ENCODE data around the gene MOB2. TPM values are rescaled to one million over a fixed set of nuclear protein-coding genes. Genes with fewer than 3 reads are reported as not detected.

Gene MOB2
- total and polyA plus RNA-seq, 4 donors: 8.3 to 18.5 (median 14.8) TPM

DNA sequence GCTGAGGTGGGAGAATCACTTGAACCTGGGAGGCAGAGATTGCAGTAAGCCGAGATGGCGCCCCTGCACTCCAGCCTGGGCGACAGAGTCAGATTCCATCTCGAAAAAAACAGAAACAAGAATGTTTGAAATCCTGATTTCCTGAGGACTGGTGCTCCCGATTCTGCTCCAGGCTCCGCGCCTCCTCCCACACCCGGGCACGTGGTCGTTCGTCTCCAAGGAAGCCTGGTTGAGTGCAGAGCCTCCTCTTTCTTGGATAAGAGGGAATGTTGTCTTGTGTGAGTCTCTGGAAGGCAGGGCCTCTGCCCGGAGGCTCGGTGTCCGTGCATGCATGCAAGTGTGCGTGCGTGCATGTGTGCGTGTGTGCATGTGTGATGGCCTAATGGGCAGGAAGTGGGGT, 66.8 kb downstream of the MOB2 start:
- TF ChIP-seq RAD21 (IDR thresholded peaks at IDR 0.05): no peak
- TF ChIP-seq SP1 (IDR thresholded peaks at IDR 0.05): no peak
- TF ChIP-seq ATF3 (IDR thresholded peaks at IDR 0.05): no peak
- TF ChIP-seq CTCF (IDR thresholded peaks at IDR 0.05; ENCODE audit: low read depth, low read length, missing input control): no peak
- TF ChIP-seq, protein P1, sequence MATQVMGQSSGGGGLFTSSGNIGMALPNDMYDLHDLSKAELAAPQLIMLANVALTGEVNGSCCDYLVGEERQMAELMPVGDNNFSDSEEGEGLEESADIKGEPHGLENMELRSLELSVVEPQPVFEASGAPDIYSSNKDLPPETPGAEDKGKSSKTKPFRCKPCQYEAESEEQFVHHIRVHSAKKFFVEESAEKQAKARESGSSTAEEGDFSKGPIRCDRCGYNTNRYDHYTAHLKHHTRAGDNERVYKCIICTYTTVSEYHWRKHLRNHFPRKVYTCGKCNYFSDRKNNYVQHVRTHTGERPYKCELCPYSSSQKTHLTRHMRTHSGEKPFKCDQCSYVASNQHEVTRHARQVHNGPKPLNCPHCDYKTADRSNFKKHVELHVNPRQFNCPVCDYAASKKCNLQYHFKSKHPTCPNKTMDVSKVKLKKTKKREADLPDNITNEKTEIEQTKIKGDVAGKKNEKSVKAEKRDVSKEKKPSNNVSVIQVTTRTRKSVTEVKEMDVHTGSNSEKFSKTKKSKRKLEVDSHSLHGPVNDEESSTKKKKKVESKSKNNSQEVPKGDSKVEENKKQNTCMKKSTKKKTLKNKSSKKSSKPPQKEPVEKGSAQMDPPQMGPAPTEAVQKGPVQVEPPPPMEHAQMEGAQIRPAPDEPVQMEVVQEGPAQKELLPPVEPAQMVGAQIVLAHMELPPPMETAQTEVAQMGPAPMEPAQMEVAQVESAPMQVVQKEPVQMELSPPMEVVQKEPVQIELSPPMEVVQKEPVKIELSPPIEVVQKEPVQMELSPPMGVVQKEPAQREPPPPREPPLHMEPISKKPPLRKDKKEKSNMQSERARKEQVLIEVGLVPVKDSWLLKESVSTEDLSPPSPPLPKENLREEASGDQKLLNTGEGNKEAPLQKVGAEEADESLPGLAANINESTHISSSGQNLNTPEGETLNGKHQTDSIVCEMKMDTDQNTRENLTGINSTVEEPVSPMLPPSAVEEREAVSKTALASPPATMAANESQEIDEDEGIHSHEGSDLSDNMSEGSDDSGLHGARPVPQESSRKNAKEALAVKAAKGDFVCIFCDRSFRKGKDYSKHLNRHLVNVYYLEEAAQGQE (IDR thresholded peaks at IDR 0.05): no peak
- TF ChIP-seq ZBTB33 (IDR thresholded peaks at IDR 0.05): no peak
- no peak for TF ChIP-seq TAF1 (conservative IDR thresholded peaks at IDR 0.05)
- no peak for TF ChIP-seq RXRA (IDR thresholded peaks at IDR 0.05)
- TF ChIP-seq GABPA (IDR thresholded peaks at IDR 0.05 in 1 of 2, conservative IDR thresholded peaks at IDR 0.05 in 1 of 2): no peak
- no peak for TF ChIP-seq JUND (IDR thresholded peaks at IDR 0.05)
- TF ChIP-seq, protein P2, sequence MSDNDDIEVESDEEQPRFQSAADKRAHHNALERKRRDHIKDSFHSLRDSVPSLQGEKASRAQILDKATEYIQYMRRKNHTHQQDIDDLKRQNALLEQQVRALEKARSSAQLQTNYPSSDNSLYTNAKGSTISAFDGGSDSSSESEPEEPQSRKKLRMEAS (IDR thresholded peaks at IDR 0.05): no peak
- no peak for TF ChIP-seq FOXA2 (IDR thresholded peaks at IDR 0.05)
- no peak for TF ChIP-seq HNF4A (conservative IDR thresholded peaks at IDR 0.05)
- TF ChIP-seq EGR1 (IDR thresholded peaks at IDR 0.05; ENCODE audit: low read depth in 2 of 2): no peak
- no peak for TF ChIP-seq YY1 (IDR thresholded peaks at IDR 0.05)
- TF ChIP-seq HNF4G (IDR thresholded peaks at IDR 0.05): no peak
- TF ChIP-seq NR2F2 (IDR thresholded peaks at IDR 0.05): no peak
- no peak for TF ChIP-seq FOXA1 (IDR thresholded peaks at IDR 0.05)
- Histone ChIP-seq H3K9ac (ENCODE audit: low read depth in 1 of 2, low read length in 2 of 2) (no peak overlapping the region), H3K4me1 (ENCODE audit: control insufficient read depth in 4 of 4, insufficient read depth in 4 of 4, low read length in 3 of 4) (no peaks in the 10 kb centered on the region), H3K4me3 (ENCODE audit: low read depth in 1 of 3, low read length in 3 of 3) (no peak overlapping the region), H3K9me3 (ENCODE audit: control insufficient read depth in 4 of 4, low read length in 3 of 4) (peaks cover 13 to 25% (median 16%) of the 10 kb centered on the region in 4 donors), H3K27me3 (ENCODE audit: control insufficient read depth in 4 of 4, insufficient read depth in 4 of 4, low read length in 3 of 4) (peaks cover 0 to under 1% (median 0%) of the 10 kb centered on the region in 4 donors), H3K27ac (ENCODE audit: low read depth in 1 of 2, low read length in 2 of 2) (no peak overlapping the region), H3K36me3 (ENCODE audit: control insufficient read depth in 4 of 4, insufficient read depth in 3 of 4, low read depth in 1 of 4, low read length in 3 of 4) (no peaks in the 10 kb centered on the region)
- 95% methylated on average over 17 of the region's 17 CpGs for WGBS
- no peak for DNase-seq (ENCODE audit: low spot score)

Other genes with a start within 250 kb of the MOB2 start
- gene TOLLIP, start 177.1 kb downstream of the MOB2 start, total RNA-seq: 10 to 100 TPM; 27.5 to 73.5 TPM
- 100 to 1,000 TPM in 1 of 2 donors, 10 to 100 TPM in 1; 72.4 to 102 TPM for gene TOLLIP, start 177.1 kb downstream of the MOB2 start, polyA plus RNA-seq
- under 1 TPM; 0.05 to 0.17 TPM for gene BRSK2, start 96.8 kb downstream of the MOB2 start, total RNA-seq
- not detected for gene BRSK2, start 96.8 kb downstream of the MOB2 start, polyA plus RNA-seq
- under 1 TPM; 0.09 to 0.33 TPM for gene DUSP8, start 85.5 kb upstream of the MOB2 start, total RNA-seq
- under 1 TPM; 0.06 to 0.33 TPM for gene DUSP8, start 85.5 kb upstream of the MOB2 start, polyA plus RNA-seq
- gene KRTAP5-1, start 98.5 kb upstream of the MOB2 start, total RNA-seq: not detected
- not detected for gene KRTAP5-1, start 98.5 kb upstream of the MOB2 start, polyA plus RNA-seq
- not detected for gene KRTAP5-2, start 111.5 kb upstream of the MOB2 start, total RNA-seq
- under 1 TPM in 1 of 2 donors, not detected in 1; 0.08 TPM for gene KRTAP5-2, start 111.5 kb upstream of the MOB2 start, polyA plus RNA-seq
- gene KRTAP5-3, start 121.7 kb upstream of the MOB2 start, total RNA-seq: not detected
- not detected for gene KRTAP5-3, start 121.7 kb upstream of the MOB2 start, polyA plus RNA-seq
- not detected for gene KRTAP5-4, start 135.4 kb upstream of the MOB2 start, total RNA-seq
- not detected for gene KRTAP5-4, start 135.4 kb upstream of the MOB2 start, polyA plus RNA-seq
- not detected for gene KRTAP5-5, start 143.0 kb upstream of the MOB2 start, total RNA-seq
- not detected for gene KRTAP5-5, start 143.0 kb upstream of the MOB2 start, polyA plus RNA-seq
- gene KRTAP5-6, start 210.4 kb upstream of the MOB2 start, total RNA-seq: under 1 TPM in 1 of 2 donors, not detected in 1; 0.84 TPM
- gene KRTAP5-6, start 210.4 kb upstream of the MOB2 start, polyA plus RNA-seq: 1 to 10 TPM in 1 of 2 donors, not detected in 1; 1.2 TPM

All from liver (tissue), 9 donors.